GM21529 (cell line): Measurements from ENCODE around the gene LRRC2.
"Not testable (repeated sequence)": the region's sequence is repeated elsewhere in the genome, so short reads cannot be mapped to it uniquely, and the experiment has no call there.

ENCODE experiments used
- ATAC-seq: cut with Tn5 transposase; IDR thresholded peaks from one replicate; pipeline ENCODE4 v1.9.1; 2021; ENCODE audit not compliant: unreplicated experiment

Gene LRRC2

GRCh38 chr3:46500656-46501635, 65.2 kb downstream of the LRRC2 start:
- ATAC-seq = peak; percentile 55

GRCh38 chr3:46498916-46499519, 67.1 kb downstream of the LRRC2 start:
- ATAC-seq = no peak

- ATAC-seq = no peak
Measured at GRCh38 chr3:46497556-46498265, 68.4 kb downstream of the LRRC2 start, which contains the start of gene RTP3. RTP3 (plus strand) TSS chr3:46497976; CDS start chr3:46498063, 87 bp downstream.

GRCh38 chr3:46496746-46497555, 69.2 kb downstream of the LRRC2 start:
- no peak for ATAC-seq

GRCh38 chr3:46495901-46496456, 70.1 kb downstream of the LRRC2 start:
- no peak for ATAC-seq

- not testable (repeated sequence) for ATAC-seq
Measured at GRCh38 chr3:46494491-46494890, 71.6 kb downstream of the LRRC2 start.

- no peak for ATAC-seq
Measured at GRCh38 chr3:46492890-46493547, 73.1 kb downstream of the LRRC2 start.

GRCh38 chr3:46491089-46492070, 74.7 kb downstream of the LRRC2 start:
- no peak for ATAC-seq

- ATAC-seq = no peak
Measured at GRCh38 chr3:46490338-46491084, 75.6 kb downstream of the LRRC2 start.

GRCh38 chr3:46489875-46490274, 76.2 kb downstream of the LRRC2 start:
- no peak for ATAC-seq

- no peak for ATAC-seq
Measured at GRCh38 chr3:46489381-46489780, 76.7 kb downstream of the LRRC2 start.

GRCh38 chr3:46488735-46489361, 77.3 kb downstream of the LRRC2 start:
- peak; percentile 97 for ATAC-seq

GRCh38 chr3:46485779-46486175, 80.3 kb downstream of the LRRC2 start:
- no peak for ATAC-seq

GRCh38 chr3:46484911-46485778, 81.0 kb downstream of the LRRC2 start:
- ATAC-seq = no peak

GRCh38 chr3:46484388-46484787, 81.7 kb downstream of the LRRC2 start:
- ATAC-seq = no peak

- no peak for ATAC-seq
Measured at GRCh38 chr3:46483825-46484224, 82.3 kb downstream of the LRRC2 start.
